ENCODE data around the gene SGMS1.

Gene SGMS1

DNA sequence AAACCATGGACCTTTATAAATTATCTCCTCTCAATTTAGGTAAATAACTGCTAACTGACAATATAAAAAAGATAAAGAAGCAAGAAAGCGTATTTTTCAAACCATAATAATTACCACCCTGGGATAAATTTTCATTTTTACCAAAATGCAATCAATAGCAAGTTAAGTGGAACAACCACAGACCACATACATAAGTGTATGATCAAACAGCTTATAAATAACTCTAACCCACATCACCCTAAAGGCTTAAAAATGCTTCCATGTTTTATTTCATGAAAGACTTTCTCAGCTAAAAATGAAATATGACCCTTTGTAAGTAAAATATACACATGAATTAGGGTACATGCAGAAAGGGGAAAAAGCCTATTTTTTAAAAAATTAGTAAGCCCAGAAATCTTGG, 156.5 kb downstream of the SGMS1 start:
- no peak for DNase-seq (ENCODE audit: low read depth)
- TF ChIP-seq, protein P1, sequence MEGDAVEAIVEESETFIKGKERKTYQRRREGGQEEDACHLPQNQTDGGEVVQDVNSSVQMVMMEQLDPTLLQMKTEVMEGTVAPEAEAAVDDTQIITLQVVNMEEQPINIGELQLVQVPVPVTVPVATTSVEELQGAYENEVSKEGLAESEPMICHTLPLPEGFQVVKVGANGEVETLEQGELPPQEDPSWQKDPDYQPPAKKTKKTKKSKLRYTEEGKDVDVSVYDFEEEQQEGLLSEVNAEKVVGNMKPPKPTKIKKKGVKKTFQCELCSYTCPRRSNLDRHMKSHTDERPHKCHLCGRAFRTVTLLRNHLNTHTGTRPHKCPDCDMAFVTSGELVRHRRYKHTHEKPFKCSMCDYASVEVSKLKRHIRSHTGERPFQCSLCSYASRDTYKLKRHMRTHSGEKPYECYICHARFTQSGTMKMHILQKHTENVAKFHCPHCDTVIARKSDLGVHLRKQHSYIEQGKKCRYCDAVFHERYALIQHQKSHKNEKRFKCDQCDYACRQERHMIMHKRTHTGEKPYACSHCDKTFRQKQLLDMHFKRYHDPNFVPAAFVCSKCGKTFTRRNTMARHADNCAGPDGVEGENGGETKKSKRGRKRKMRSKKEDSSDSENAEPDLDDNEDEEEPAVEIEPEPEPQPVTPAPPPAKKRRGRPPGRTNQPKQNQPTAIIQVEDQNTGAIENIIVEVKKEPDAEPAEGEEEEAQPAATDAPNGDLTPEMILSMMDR (IDR thresholded peaks at IDR 0.05; ENCODE audit: insufficient read depth, low read depth, low read length, missing control alignments) = no peak
- no peak overlapping the region for H3K4me3 ChIP-seq (ENCODE audit: low read depth, low read length)

DNA sequence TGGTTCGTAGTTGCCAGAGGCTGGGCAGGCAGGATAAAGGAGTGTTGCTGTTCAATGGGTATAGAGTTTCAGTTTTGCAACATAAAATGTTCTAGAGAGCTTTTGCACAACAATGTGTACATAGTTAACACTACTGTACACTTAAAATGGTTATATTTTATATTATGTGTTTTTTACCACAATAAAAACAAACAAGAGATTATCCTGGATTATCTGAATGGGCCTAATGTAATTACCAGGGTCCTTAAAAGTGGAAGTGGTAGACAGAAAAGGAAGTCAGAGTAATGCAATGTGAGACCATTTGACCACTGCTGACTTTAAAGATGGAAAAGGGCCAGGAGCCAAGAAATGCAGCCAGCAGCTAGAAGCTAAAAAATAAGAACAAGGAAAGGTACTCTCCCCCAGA, 159.7 kb downstream of the SGMS1 start:
- H3K4me3 ChIP-seq (ENCODE audit: low read depth, low read length) = no peak overlapping the region
- DNase-seq (ENCODE audit: low read depth) = no peak
- TF ChIP-seq, protein P1 (IDR thresholded peaks at IDR 0.05; ENCODE audit: insufficient read depth, low read depth, low read length, missing control alignments) = no peak

DNA sequence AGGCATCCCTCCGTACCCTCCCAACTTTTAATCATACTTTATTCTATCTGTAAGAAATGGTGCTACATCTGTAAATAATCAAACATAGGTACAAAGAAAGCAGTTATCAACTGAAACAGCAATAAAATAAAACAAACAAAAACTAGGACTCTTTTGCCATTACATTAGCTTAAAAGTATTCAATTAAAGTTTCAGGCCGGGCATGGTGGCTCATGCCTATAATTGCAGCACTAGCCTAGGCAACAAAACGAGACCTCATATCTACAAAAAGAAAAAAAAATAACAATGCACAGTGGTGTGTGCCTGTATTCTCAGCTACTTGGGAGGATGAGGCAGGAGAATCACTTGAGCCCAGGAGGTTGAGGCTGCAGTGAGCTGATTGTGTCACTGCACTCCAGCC, 161.9 kb downstream of the SGMS1 start:
- no peak for DNase-seq (ENCODE audit: low read depth)
- TF ChIP-seq, protein P1 (IDR thresholded peaks at IDR 0.05; ENCODE audit: insufficient read depth, low read depth, low read length, missing control alignments) = no peak
- H3K4me3 ChIP-seq (ENCODE audit: low read depth, low read length) = no peak overlapping the region

DNA sequence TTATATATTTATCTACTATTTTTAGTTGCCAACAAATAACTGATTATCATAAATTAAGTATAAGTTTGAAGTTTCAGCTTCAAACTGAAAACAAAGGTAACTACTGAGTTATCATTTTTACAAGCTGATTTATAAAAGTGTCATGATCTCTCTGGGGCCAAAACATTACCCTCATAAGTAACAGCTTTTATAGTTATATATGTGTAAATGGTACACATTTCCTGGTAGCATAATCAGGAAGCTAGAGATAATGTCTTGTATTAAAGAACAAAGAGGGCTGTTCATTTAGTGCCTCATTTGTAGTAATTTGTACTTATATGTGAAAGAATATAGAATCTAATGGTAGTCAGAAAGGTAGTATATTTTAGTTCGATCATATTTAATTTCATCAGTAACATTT, 162.6 kb downstream of the SGMS1 start:
- DNase-seq (ENCODE audit: low read depth) = no peak
- TF ChIP-seq, protein P1 (IDR thresholded peaks at IDR 0.05; ENCODE audit: insufficient read depth, low read depth, low read length, missing control alignments) = no peak
- H3K4me3 ChIP-seq (ENCODE audit: low read depth, low read length) = no peak overlapping the region

DNA sequence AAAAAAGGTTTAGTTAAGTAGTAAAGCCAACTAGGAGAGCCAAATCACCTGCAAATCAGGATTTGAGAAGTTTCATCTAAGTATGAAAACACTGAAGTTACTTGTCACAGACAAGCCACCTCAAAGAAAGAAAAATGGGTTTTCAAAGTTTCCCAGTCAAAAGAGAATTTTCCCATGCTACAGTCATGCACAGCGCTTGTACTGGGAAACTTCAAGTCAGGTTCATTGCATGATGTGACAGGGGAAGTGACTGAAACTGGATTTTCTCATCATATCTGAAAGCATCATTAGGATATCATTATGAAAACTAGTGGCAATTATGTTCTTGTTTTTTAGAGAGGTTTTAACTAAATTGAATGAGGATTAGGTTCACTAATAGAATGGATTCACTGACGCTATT, 167.0 kb downstream of the SGMS1 start:
- DNase-seq (ENCODE audit: low read depth) = peak; percentile 93
- TF ChIP-seq, protein P1 (IDR thresholded peaks at IDR 0.05; ENCODE audit: insufficient read depth, low read depth, low read length, missing control alignments) = no peak
- no peak overlapping the region for H3K4me3 ChIP-seq (ENCODE audit: low read depth, low read length)

DNA sequence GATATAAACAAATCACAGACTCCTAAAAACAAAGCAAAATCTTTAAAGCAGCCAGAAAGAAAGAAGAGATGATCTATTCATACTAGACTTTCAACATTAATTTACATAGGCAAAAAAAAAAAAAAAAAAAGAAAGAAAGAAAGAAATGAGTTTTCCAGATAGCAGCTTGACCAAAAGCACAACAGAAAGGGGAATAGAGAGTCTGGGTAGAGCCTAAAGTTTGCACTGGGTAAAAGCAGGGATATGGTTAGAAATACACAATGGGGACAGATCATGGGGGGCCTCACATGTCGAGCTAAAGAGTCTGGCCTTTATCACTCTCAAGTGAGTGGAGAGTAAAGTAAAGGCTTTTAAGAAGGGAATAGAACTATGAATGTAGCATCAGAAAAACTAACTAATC, 169.8 kb downstream of the SGMS1 start:
- no peak overlapping the region for H3K4me3 ChIP-seq (ENCODE audit: low read depth, low read length)
- peak; percentile 29 for DNase-seq (ENCODE audit: low read depth)
- TF ChIP-seq, protein P1 (IDR thresholded peaks at IDR 0.05; ENCODE audit: insufficient read depth, low read depth, low read length, missing control alignments) = no peak

DNA sequence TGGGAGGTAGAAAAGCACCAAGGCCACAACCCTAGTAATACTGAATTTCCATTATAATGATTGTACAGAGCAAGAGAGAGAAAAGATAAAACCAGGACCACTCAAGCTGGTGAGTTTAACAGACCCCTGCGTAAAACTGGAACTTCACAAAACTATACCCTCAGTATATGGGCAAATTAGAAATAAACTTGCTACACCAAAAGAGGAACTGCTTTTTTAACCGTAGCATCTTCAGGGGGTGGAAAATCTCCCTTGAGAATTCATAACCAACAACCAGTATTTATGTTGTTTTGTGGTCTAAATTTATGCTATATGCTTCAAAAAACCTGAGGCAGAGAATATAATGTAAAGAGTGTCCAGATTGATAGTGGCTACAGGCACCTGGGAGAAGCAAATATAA, 171.2 kb downstream of the SGMS1 start:
- peak; percentile 63 for DNase-seq (ENCODE audit: low read depth)
- TF ChIP-seq, protein P1 (IDR thresholded peaks at IDR 0.05; ENCODE audit: insufficient read depth, low read depth, low read length, missing control alignments) = no peak
- no peak overlapping the region for H3K4me3 ChIP-seq (ENCODE audit: low read depth, low read length)
